ENCODE measurements around the gene NPC1L1.

The NPC1L1 gene

GRCh38 chr7:44488955-44489354 lies 52.2 kb downstream of the NPC1L1 start:
- no peak for TF ChIP-seq HOXC10 (CRISPR knock-in tag; IDR thresholded peaks at IDR 0.05)
- TF ChIP-seq ZNF704 (tag by site-specific recombination; IDR thresholded peaks at IDR 0.05), result no peak
- TF ChIP-seq ZNF791 (tag by site-specific recombination; IDR thresholded peaks at IDR 0.05), result no peak
- TF ChIP-seq ZNF146 (tag by site-specific recombination; IDR thresholded peaks at IDR 0.05), result no peak
- TF ChIP-seq ELK4 (IDR thresholded peaks at IDR 0.05; ENCODE audit: borderline replicate concordance, low read depth, low read length), result no peak
- TF ChIP-seq ZNF639 (tag by site-specific recombination; IDR thresholded peaks at IDR 0.05), result no peak
- TF ChIP-seq ZNF658 (tag by site-specific recombination; IDR thresholded peaks at IDR 0.05), result no peak
- TF ChIP-seq ZXDB (tag by site-specific recombination; IDR thresholded peaks at IDR 0.05), result no peak
- TF ChIP-seq ZNF514 (tag by site-specific recombination; IDR thresholded peaks at IDR 0.05), result no peak
- no peak for TF ChIP-seq ZNF701 (tag by site-specific recombination; IDR thresholded peaks at IDR 0.05)
- TF ChIP-seq ZNF114 (tag by site-specific recombination; IDR thresholded peaks at IDR 0.05), result no peak
- TF ChIP-seq IKZF3 (tag by site-specific recombination; IDR thresholded peaks at IDR 0.05), result no peak
- no peak for TF ChIP-seq TCF7L2 (IDR thresholded peaks at IDR 0.05; ENCODE audit: borderline replicate concordance, low read depth, low read length)
- TF ChIP-seq PRDM1 (tag by site-specific recombination; IDR thresholded peaks at IDR 0.05), result no peak
- TF ChIP-seq ZNF223 (tag by site-specific recombination; IDR thresholded peaks at IDR 0.05), result no peak
- TF ChIP-seq ZNF560 (tag by site-specific recombination; IDR thresholded peaks at IDR 0.05; ENCODE audit: borderline replicate concordance), result no peak
- Histone ChIP-seq H3K4me1 (ENCODE audit: control insufficient read depth, insufficient read depth, low read length) (peaks cover 3% of the 10 kb centered on the region; the same call in 1 of the 2 replicates), H3K27ac (ENCODE audit: extremely low read depth, low read depth, low read length) (no peak overlapping the region), H3K36me3 (ENCODE audit: control insufficient read depth in 2 of 2, insufficient read depth in 1 of 2, low read length in 2 of 2) (peaks cover 13 to 24% of the 10 kb centered on the region in 2 experiments), H3K9me3 (ENCODE audit: control insufficient read depth, insufficient read depth, low read depth, low read length) (no peaks in the 10 kb centered on the region), H3K4me3 (ENCODE audit: low read depth, low read length) (peak overlapping the region; percentile 94)
- CTCF ChIA-PET, result interaction anchor here (0.7 to 1.8 kb wide), 2 partner anchors 45 to 57 kb away, joined by 3 to 8 read pairs; no protein-coding TSS in a partner anchor
- POLR2A ChIA-PET, result interaction anchor here (2.1 kb wide), 1 partner anchor 76 kb away, joined by 7 read pairs; no protein-coding TSS in a partner anchor

GRCh38 chr7:44486693-44487092 lies 54.4 kb downstream of the NPC1L1 start:
- Histone ChIP-seq H3K36me3 (ENCODE audit: control insufficient read depth in 2 of 2, insufficient read depth in 1 of 2, low read length in 2 of 2) (peaks cover 34 to 47% of the 10 kb centered on the region in 2 experiments), H3K4me3 (ENCODE audit: low read depth, low read length) (no peak overlapping the region), H3K27ac (ENCODE audit: extremely low read depth, low read depth, low read length) (no peak overlapping the region), H3K9me3 (ENCODE audit: control insufficient read depth, insufficient read depth, low read depth, low read length) (no peaks in the 10 kb centered on the region), H3K4me1 (ENCODE audit: control insufficient read depth, insufficient read depth, low read length) (peaks cover 3% of the 10 kb centered on the region; the same call in 1 of the 2 replicates)
- TF ChIP-seq ZNF776 (tag by site-specific recombination; IDR thresholded peaks at IDR 0.05; ENCODE audit: borderline replicate concordance) (no peak), ZBTB11 (tag by site-specific recombination; conservative IDR thresholded peaks at IDR 0.05; ENCODE audit: low read depth) (no peak), SP7 (tag by site-specific recombination; IDR thresholded peaks at IDR 0.05) (0 out of 2 replicates have a peak, but pooled peaks have one; percentile 19)
- POLR2A ChIA-PET, result interaction anchor here (1.4 kb wide), 1 partner anchor 20 kb away, joined by 3 read pairs; no protein-coding TSS in a partner anchor
- CTCF ChIA-PET, result interaction anchor here (0.6 to 2.1 kb wide), 3 partner anchors 9 to 573 kb away, joined by 3 to 6 read pairs (median 5); no protein-coding TSS in a partner anchor

Data from HEK293 (cell line).